DMS 273 treated with DMSO at 0.1 percent for 48 hours (cell line): ENCODE data around the gene ITPR1.

Experiments
- DNase-seq: peaks from one replicate; lab custom pipeline; 2025; lab: John Stamatoyannopoulos, UW

The ITPR1 gene

DNA sequence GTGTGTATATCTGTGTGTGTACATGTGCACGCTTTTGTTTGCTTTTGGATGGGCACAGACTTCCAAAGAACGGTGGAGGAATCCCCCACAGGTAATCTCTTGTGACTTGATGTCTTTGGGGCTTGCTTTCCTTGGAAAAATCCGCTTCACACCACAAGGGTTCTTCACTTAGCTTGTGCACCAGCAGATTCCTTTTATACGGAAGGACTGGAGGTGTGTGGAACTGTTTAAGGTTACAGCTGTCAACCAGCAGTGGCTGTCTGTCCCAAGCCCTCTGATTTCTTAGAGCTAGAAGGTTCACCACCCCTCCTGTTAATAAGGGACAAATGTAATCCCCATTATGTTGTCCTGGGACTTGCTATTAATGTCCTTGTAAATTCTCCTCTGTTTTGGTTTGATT is 193.5 kb downstream of the ITPR1 start:
- DNase-seq, result no peak

DNA sequence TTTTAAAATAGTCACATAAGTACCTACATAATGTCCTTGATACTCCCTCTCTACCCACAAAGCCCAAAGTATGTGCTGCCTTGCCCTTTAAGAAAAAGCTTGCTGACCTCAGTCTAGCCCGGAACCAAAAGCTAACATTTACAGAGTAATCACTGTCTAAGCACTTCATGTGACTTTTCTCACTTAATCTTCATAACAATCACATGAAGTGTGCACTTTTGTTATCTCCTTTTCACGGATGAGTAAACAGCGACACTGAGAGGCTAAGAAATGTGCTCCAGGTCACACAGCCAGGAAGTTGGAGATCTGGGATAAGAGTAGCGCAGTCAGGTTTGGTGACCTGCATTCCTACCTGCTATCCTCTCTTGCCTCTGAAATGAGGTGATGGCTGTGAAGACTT is 194.0 kb downstream of the ITPR1 start:
- no peak for DNase-seq

DNA sequence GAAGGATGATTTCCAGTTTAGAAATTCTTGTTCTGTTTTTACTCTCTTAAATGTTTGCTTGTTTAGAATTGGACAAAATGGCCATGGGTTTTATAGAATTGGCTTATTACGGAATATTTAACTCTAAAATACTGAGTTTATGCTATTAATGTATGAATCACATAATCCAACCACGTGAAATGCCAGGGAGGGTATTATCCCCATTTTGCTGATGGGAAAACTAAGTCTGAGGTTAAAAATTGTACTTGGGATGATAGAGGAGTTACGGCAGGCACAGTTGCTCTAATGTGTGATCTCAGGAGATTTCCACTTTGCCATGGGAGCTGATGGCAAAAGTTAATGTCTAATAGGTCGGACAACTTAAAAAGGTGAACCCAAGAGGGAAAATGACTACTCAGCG is 194.4 kb downstream of the ITPR1 start:
- DNase-seq, result no peak

DNA sequence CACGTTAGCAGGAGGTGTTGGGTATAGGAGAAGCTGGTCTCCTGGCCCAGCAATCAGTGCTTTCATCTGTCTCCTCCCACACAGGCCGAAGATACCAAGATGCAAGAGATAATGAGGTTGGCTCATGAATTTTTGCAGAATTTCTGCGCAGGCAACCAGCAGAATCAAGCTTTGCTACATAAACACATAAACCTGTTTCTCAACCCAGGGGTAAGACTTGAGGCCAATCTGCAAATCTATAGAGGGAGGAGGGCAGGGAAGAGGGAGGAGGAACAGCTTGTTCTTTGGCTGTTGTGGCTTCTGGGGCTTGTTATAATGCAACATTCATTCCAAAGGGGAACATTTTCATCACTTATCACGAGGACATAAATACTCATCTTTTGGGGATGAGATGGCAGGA is 195.3 kb downstream of the ITPR1 start:
- no peak for DNase-seq

- DNase-seq, result no peak
Observed at GRCh38 chr3:4689021-4689420, 195.9 kb downstream of the ITPR1 start.

GRCh38 chr3:4690277-4690676 is 197.1 kb downstream of the ITPR1 start:
- no peak for DNase-seq

- DNase-seq, result no peak
Observed at GRCh38 chr3:4693620-4694019, 200.5 kb downstream of the ITPR1 start.

DNA sequence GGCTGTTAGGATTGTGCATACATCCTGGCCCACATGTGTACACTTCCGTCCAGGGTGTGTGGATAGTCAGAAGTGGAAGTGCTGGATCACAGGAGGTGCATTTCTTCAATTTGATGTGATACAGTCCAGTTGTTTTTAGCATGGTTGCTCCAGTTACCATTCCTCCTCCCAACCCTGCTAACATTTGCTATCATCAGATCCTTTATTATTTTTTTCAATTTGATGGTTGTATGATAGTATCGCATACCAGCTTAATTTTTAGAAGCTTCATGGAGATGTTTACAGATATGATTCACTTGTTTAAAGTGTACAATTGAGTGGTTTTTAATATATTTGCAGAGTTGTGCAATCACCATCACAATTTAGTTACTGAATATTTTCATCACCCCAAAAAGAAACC is 202.7 kb downstream of the ITPR1 start:
- no peak for DNase-seq

GRCh38 chr3:4696266-4696665 is 203.1 kb downstream of the ITPR1 start:
- no peak for DNase-seq

GRCh38 chr3:4698125-4698821 is 205.1 kb downstream of the ITPR1 start:
- DNase-seq, result no peak

- DNase-seq, result no peak
Observed at GRCh38 chr3:4703054-4703480, 209.9 kb downstream of the ITPR1 start.

- no peak for DNase-seq
Observed at GRCh38 chr3:4704552-4704951, 211.4 kb downstream of the ITPR1 start.

GRCh38 chr3:4707324-4707723 is 214.2 kb downstream of the ITPR1 start:
- no peak for DNase-seq

GRCh38 chr3:4708230-4708629 is 215.1 kb downstream of the ITPR1 start:
- DNase-seq, result no peak

DNA sequence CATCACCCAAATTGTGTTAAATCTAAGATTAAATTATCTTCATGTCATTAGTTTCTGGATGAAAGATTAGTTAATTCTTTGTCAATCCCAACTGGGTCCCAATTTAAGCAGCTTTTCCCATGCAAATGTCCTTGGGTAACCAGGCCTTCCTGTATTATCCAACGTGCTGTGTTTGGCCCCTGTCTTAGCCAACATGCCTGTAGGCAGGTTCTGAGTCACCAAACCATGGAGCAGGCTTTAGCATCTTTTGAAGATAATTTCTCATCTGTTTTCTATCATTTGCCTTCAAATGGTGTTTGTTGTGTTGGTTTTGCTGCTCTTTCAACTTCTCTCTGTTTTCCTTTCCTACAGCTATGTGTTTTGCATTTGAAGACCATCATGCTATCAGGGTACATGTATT is 216.2 kb downstream of the ITPR1 start:
- DNase-seq, result no peak

DNA sequence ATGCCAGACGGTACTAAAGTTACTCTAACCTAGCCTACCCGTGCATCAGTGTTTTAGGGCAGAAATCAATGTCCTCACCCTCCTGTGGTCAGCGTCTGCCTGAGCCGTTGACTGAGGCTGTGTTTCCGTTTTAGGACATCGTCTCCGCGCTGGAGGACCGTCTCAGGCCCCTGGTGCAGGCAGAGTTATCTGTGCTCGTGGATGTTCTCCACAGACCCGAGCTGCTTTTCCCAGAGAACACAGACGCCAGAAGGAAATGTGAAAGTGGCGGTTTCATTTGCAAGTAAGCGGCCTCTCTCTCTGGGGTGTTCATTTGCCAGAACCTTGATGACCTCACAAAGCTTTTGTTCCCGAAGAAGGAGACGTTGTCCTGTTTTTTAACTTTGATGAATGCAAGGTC is 217.0 kb downstream of the ITPR1 start:
- DNase-seq, result no peak

- DNase-seq, result no peak
Observed at GRCh38 chr3:4711680-4711992, 218.5 kb downstream of the ITPR1 start.

GRCh38 chr3:4712109-4712508 is 219.0 kb downstream of the ITPR1 start:
- DNase-seq, result no peak

DNA sequence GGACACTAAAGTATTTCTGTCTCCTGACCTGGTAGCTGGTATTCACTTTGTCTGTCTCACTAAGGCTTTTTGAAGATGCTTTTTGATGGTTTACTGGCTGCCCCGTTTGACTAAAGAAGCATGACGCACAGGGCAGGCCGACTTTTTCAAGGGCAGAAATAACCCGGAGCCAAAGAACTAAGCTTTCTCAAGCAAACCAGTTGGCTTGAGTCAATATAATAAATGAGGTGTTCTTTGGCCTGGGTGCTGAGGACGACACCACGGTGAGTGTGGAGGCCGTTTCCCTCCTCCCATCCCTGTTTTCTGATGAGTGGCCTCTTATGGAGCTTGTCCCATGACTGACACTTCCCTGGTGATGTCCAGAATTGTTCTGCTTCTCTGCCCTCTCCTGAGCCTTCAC is 220.9 kb downstream of the ITPR1 start:
- no peak for DNase-seq

DNA sequence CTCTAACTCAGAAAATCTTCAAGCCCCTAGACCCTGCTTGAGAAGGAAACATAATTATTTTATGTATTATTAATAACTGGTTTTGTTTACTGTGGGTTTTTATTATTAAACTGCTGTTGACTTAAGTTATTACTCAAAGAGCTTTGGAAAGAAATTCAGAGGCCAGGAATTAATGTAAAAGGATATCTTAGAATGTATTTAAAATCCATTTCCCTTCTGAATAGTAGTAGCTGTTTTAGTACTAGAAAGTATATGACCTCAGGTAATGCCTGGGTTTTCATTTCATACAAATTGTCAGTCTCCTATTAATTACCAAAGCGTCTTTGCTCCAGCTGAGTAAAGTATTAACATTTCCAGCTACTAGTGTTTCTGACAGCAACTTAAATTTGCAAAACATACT is 223.1 kb downstream of the ITPR1 start:
- no peak for DNase-seq

DNA sequence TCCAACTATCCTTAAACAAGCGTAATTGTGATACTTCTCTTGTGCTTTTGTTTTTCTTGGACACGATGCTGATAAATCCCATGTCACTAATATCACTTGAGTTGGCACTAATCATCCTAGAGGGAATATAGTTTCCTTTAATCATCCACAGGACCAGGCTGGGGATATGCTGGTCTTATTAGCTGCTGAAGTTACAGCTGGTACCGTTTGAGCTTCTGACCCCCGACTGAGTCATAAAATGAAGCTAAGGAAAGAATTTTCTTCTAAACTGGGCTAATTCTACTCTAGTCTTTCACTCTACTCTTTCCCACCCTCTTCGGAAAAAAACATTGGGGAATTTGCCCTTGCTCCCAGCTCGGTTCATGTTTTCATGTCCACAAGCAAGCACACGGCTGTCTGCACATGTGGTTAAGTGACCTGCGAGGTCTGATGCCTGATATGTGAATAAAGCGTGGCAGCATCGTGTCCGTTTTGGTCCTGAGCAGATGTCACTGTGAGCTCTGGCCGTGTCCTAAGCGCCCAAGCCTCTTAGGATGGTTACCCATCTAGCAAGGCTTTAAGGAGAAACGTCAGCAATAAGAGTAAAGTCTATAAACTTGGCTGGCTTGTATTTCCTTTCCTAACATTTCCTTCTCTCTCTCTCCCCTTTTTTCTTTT is 223.7 kb downstream of the ITPR1 start:
- DNase-seq, result no peak

DNA sequence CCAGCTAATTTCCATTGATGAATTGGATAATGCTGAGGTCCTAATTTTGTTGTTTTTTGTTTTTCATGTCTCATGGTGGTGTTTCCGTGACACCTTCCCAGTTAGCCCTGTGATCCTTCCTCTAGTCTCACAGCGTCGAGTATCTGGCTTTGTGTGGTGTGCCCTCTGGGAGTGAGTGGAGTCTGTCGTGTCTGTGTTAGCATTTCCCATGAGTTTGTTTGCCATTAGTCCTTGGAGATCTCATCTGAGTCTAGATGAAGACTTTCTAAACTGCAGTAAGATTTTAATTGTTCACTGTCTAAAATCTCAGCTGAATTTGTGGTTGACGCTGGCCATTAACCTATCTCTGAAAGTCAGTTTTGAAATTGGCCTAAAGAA is 224.2 kb downstream of the ITPR1 start:
- no peak for DNase-seq

DNA sequence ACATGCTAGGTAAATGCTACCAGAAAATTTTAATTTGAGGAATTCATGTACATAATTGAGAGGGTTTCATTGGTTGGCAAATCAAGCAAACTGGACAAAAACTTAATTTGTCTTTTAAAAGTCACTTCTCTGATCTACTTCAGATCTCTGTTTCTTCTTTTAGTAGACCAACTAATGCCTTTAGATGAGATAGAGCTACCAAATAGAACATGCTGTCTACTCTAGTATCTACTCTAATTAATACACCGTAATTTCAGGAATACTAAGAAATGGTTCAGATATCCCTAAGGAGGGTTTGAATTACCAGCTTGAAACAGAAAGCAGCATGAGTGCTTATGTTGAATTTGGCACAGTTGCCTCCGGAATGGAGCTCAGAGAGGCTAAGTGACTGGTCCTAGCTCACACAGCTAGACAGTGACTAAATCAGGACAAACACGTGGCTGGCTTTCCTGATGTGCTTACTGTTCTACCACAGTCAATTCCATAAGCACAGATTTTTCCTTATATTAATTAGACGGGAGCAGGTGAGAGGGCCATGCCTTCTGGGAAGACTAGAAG is 225.1 kb downstream of the ITPR1 start:
- no peak for DNase-seq

DNA sequence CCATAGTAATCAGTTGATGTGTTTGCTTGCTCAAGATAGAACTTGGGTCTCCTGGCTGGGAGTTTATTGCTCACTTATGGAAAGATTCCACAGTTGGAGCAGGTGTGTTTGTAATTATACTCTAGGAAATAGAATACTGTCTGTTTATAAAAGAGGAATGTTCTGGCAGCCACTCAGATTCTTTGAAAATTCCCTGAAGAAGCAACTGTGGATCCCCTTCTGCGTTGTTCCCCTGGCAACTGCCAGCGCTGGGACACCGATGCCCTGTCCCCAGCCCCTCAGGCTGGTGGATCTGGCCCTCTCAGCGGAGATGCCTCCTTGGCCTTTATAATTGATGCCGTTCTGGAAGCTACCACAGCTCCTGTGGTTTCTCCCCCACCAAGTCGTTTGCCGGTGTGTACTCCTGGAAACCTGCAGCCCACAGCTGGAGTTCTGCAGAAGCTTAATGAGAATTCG is 225.9 kb downstream of the ITPR1 start:
- no peak for DNase-seq
